SW480 (cell line): ENCODE measurements around the gene EPSTI1.
A peak's percentile ranks its signal among the peaks of the same experiment; 100 is the strongest.
"Not testable (repeated sequence)": the region's sequence is repeated elsewhere in the genome, so short reads cannot be mapped to it uniquely, and the experiment has no call there.

ENCODE experiments used
- DNase-seq: peaks from one replicate; pipeline ENCODE4 v3.0.0-alpha.2; 2016; ENCODE audit warnings: low spot score

The EPSTI1 gene

GRCh38 chr13:42991898-42992763 is at the start of gene EPSTI1:
TSS of gene EPSTI1 (minus strand) at chr13:42992241. CDS start at chr13:42992165, 76 bp downstream.
- DNase-seq, result peak; percentile 46

- no peak for DNase-seq
Observed at GRCh38 chr13:43041369-43041921, 49.4 kb upstream of the EPSTI1 start.

GRCh38 chr13:43040581-43041368 is 48.7 kb upstream of the EPSTI1 start:
- DNase-seq, result not testable (repeated sequence)

- no peak for DNase-seq
Observed at GRCh38 chr13:43039966-43040365, 47.9 kb upstream of the EPSTI1 start.

GRCh38 chr13:43036351-43037250 is 44.6 kb upstream of the EPSTI1 start:
- DNase-seq, result peak; percentile 84

GRCh38 chr13:43033038-43033437 is 41.0 kb upstream of the EPSTI1 start:
- DNase-seq, result no peak

GRCh38 chr13:43031881-43032280 is 39.8 kb upstream of the EPSTI1 start:
- DNase-seq, result no peak

GRCh38 chr13:43030548-43030947 is 38.5 kb upstream of the EPSTI1 start:
- DNase-seq, result no peak

- no peak for DNase-seq
Observed at GRCh38 chr13:43026262-43026661, 34.2 kb upstream of the EPSTI1 start.

- DNase-seq, result peak; percentile 81
Observed at GRCh38 chr13:43023289-43023963, 31.4 kb upstream of the EPSTI1 start, which contains the start of gene DNAJC15. TSS of gene DNAJC15 (plus strand) at chr13:43023586. CDS start at chr13:43023627, 41 bp downstream.

- DNase-seq, result no peak
Observed at GRCh38 chr13:43022934-43023288, 30.9 kb upstream of the EPSTI1 start.

- no peak for DNase-seq
Observed at GRCh38 chr13:43021926-43022670, 30.1 kb upstream of the EPSTI1 start.

GRCh38 chr13:43020794-43021193 is 28.8 kb upstream of the EPSTI1 start:
- DNase-seq, result no peak

- DNase-seq, result no peak
Observed at GRCh38 chr13:43019811-43020210, 27.8 kb upstream of the EPSTI1 start.

GRCh38 chr13:43016226-43016625 is 24.2 kb upstream of the EPSTI1 start:
- no peak for DNase-seq

- no peak for DNase-seq
Observed at GRCh38 chr13:43014162-43014561, 22.1 kb upstream of the EPSTI1 start.

GRCh38 chr13:43009506-43009905 is 17.5 kb upstream of the EPSTI1 start:
- no peak for DNase-seq

GRCh38 chr13:43008596-43008995 is 16.6 kb upstream of the EPSTI1 start:
- DNase-seq, result no peak

- no peak for DNase-seq
Observed at GRCh38 chr13:43006893-43007631, 15.0 kb upstream of the EPSTI1 start.
